ENCODE results near the gene TEX264. TPM values are rescaled to one million over a fixed set of nuclear protein-coding genes. Genes with fewer than 3 reads are reported as not detected.

Gene TEX264
- total RNA-seq, 2 donors from 2014 or later = 27.0 to 31.9 TPM

- Mint-ChIP-seq H3K4me1 (ENCODE audit: low read depth in 2 of 2) (peaks cover 7 to 22% of the 10 kb centered on the region in 2 donors), H3K36me3 (no peaks in the 10 kb centered on the region), H3K9me3 (no peaks in the 10 kb centered on the region), H3K4me3 (no peak overlapping the region), H3K27ac (no peak overlapping the region), H3K27me3 (no peaks in the 10 kb centered on the region)
- ATAC-seq = peak; percentile 90 to 94
- DNase-seq (ENCODE audit: low spot score) = peak; percentile 86
Observed at GRCh38 chr3:51718547-51719409, 47.7 kb downstream of the TEX264 start.

GRCh38 chr3:51719410-51720025 is 48.5 kb downstream of the TEX264 start:
- no peaks in the 10 kb centered on the region for H3K27me3 Mint-ChIP-seq
- DNase-seq (ENCODE audit: low spot score) = no peak
- H3K9me3 Mint-ChIP-seq = no peaks in the 10 kb centered on the region
- H3K4me3 Mint-ChIP-seq = no peak overlapping the region
- H3K27ac Mint-ChIP-seq = peak overlapping the region in 1 of 2 donors; percentile 87
- H3K36me3 Mint-ChIP-seq = no peaks in the 10 kb centered on the region
- H3K4me1 Mint-ChIP-seq (ENCODE audit: low read depth in 2 of 2) = peaks cover 7 to 19% of the 10 kb centered on the region in 2 donors
- no peak for ATAC-seq

GRCh38 chr3:51720292-51721061 is 49.4 kb downstream of the TEX264 start:
- Mint-ChIP-seq H3K4me3 (no peak overlapping the region), H3K9me3 (no peaks in the 10 kb centered on the region), H3K36me3 (no peaks in the 10 kb centered on the region), H3K27me3 (peaks cover 0 to 3% of the 10 kb centered on the region in 2 donors), H3K27ac (peak overlapping the region; percentile 0 to 87), H3K4me1 (ENCODE audit: low read depth in 2 of 2) (peaks cover 7 to 19% of the 10 kb centered on the region in 2 donors)
- DNase-seq (ENCODE audit: low spot score) (peak; percentile 35), ATAC-seq (no peak)

GRCh38 chr3:51721062-51721745 is 50.2 kb downstream of the TEX264 start:
- peak overlapping the region; percentile 0 to 87 for H3K27ac Mint-ChIP-seq
- no peak for ATAC-seq
- no peak overlapping the region for H3K4me3 Mint-ChIP-seq
- H3K4me1 Mint-ChIP-seq (ENCODE audit: low read depth in 2 of 2) = peaks cover 7 to 19% of the 10 kb centered on the region in 2 donors
- H3K36me3 Mint-ChIP-seq = no peaks in the 10 kb centered on the region
- H3K9me3 Mint-ChIP-seq = no peaks in the 10 kb centered on the region
- no peak for DNase-seq (ENCODE audit: low spot score)
- H3K27me3 Mint-ChIP-seq = peaks cover 0 to 3% of the 10 kb centered on the region in 2 donors

GRCh38 chr3:51722362-51722761 is 51.3 kb downstream of the TEX264 start:
- ATAC-seq (no peak), DNase-seq (ENCODE audit: low spot score) (peak; percentile 26)
- Mint-ChIP-seq H3K9me3 (no peaks in the 10 kb centered on the region), H3K27me3 (peaks cover 0 to 3% of the 10 kb centered on the region in 2 donors), H3K4me1 (ENCODE audit: low read depth in 2 of 2) (peaks cover 7 to 19% of the 10 kb centered on the region in 2 donors), H3K4me3 (no peak overlapping the region), H3K36me3 (no peaks in the 10 kb centered on the region), H3K27ac (no peak overlapping the region)

- no peak for DNase-seq (ENCODE audit: low spot score)
Observed at GRCh38 chr3:51727500-51727899, 56.4 kb downstream of the TEX264 start.

GRCh38 chr3:51729042-51729633 is 58.1 kb downstream of the TEX264 start:
- peaks cover 5 to 22% of the 10 kb centered on the region in 2 donors for H3K27me3 Mint-ChIP-seq
- DNase-seq (ENCODE audit: low spot score) (no peak), ATAC-seq (peak in 1 of 2 donors; percentile 13)
- no peaks in the 10 kb centered on the region for H3K36me3 Mint-ChIP-seq
- H3K9me3 Mint-ChIP-seq = no peaks in the 10 kb centered on the region
- H3K4me3 Mint-ChIP-seq = no peak overlapping the region
- H3K4me1 Mint-ChIP-seq (ENCODE audit: low read depth in 2 of 2) = peaks cover 7 to 16% of the 10 kb centered on the region in 2 donors
- H3K27ac Mint-ChIP-seq = no peak overlapping the region

More at GRCh38 chr3:51727500-51727899, 56.4 kb downstream of the TEX264 start:
- H3K27ac Mint-ChIP-seq = no peak overlapping the region
- no peaks in the 10 kb centered on the region for H3K9me3 Mint-ChIP-seq
- H3K4me1 Mint-ChIP-seq (ENCODE audit: low read depth in 2 of 2) = peaks cover 3 to 11% of the 10 kb centered on the region in 2 donors
- peaks cover 5 to 20% of the 10 kb centered on the region in 2 donors for H3K27me3 Mint-ChIP-seq
- peak in 1 of 2 donors; percentile 73 for ATAC-seq
- H3K36me3 Mint-ChIP-seq = no peaks in the 10 kb centered on the region
- peak overlapping the region; percentile 20 for H3K4me3 Mint-ChIP-seq

GRCh38 chr3:51733859-51734571 is 63.0 kb downstream of the TEX264 start:
- peak overlapping the region; percentile 62 to 82 for H3K27ac Mint-ChIP-seq
- H3K9me3 Mint-ChIP-seq = no peaks in the 10 kb centered on the region
- no peaks in the 10 kb centered on the region for H3K36me3 Mint-ChIP-seq
- H3K27me3 Mint-ChIP-seq = peaks cover 14 to 23% of the 10 kb centered on the region in 2 donors
- ATAC-seq = peak; percentile 46 to 50
- peak overlapping the region; percentile 38 for H3K4me3 Mint-ChIP-seq
- peaks cover 26 to 31% of the 10 kb centered on the region in 2 donors for H3K4me1 Mint-ChIP-seq (ENCODE audit: low read depth in 2 of 2)
- DNase-seq (ENCODE audit: low spot score) = no peak

GRCh38 chr3:51734572-51734907 is 63.5 kb downstream of the TEX264 start:
- peak overlapping the region; percentile 38 for H3K4me3 Mint-ChIP-seq
- H3K9me3 Mint-ChIP-seq = no peaks in the 10 kb centered on the region
- H3K27ac Mint-ChIP-seq = peak overlapping the region; percentile 62 to 82
- H3K4me1 Mint-ChIP-seq (ENCODE audit: low read depth in 2 of 2) = peaks cover 23 to 28% of the 10 kb centered on the region in 2 donors
- DNase-seq (ENCODE audit: low spot score) = no peak
- H3K27me3 Mint-ChIP-seq = peaks cover 14 to 23% of the 10 kb centered on the region in 2 donors
- H3K36me3 Mint-ChIP-seq = no peaks in the 10 kb centered on the region
- peak; percentile 89 to 92 for ATAC-seq

- peaks cover 14 to 21% of the 10 kb centered on the region in 2 donors for H3K27me3 Mint-ChIP-seq
- DNase-seq (ENCODE audit: low spot score) (no peak), ATAC-seq (peak; percentile 51 to 74)
- H3K36me3 Mint-ChIP-seq = no peaks in the 10 kb centered on the region
- peaks cover 23 to 28% of the 10 kb centered on the region in 2 donors for H3K4me1 Mint-ChIP-seq (ENCODE audit: low read depth in 2 of 2)
- no peaks in the 10 kb centered on the region for H3K9me3 Mint-ChIP-seq
- peak overlapping the region; percentile 38 for H3K4me3 Mint-ChIP-seq
- peak overlapping the region; percentile 62 to 82 for H3K27ac Mint-ChIP-seq
Observed at GRCh38 chr3:51735039-51735438, 64.0 kb downstream of the TEX264 start.

GRCh38 chr3:51735950-51736349 is 64.9 kb downstream of the TEX264 start:
- H3K4me1 Mint-ChIP-seq (ENCODE audit: low read depth in 2 of 2) = peaks cover 23 to 28% of the 10 kb centered on the region in 2 donors
- peak overlapping the region; percentile 47 for H3K4me3 Mint-ChIP-seq
- no peak for ATAC-seq
- peaks cover 14 to 18% of the 10 kb centered on the region in 2 donors for H3K27me3 Mint-ChIP-seq
- H3K36me3 Mint-ChIP-seq = no peaks in the 10 kb centered on the region
- H3K9me3 Mint-ChIP-seq = no peaks in the 10 kb centered on the region
- DNase-seq (ENCODE audit: low spot score) = no peak
- H3K27ac Mint-ChIP-seq = no peak overlapping the region

- no peaks in the 10 kb centered on the region for H3K36me3 Mint-ChIP-seq
- peak overlapping the region in 1 of 2 donors; percentile 0 for H3K27ac Mint-ChIP-seq
- DNase-seq (ENCODE audit: low spot score) = no peak
- peaks cover 14 to 15% of the 10 kb centered on the region in 2 donors for H3K27me3 Mint-ChIP-seq
- no peak overlapping the region for H3K4me3 Mint-ChIP-seq
- H3K9me3 Mint-ChIP-seq = no peaks in the 10 kb centered on the region
- peaks cover 25 to 28% of the 10 kb centered on the region in 2 donors for H3K4me1 Mint-ChIP-seq (ENCODE audit: low read depth in 2 of 2)
- ATAC-seq = no peak
Observed at GRCh38 chr3:51739110-51739509, 68.1 kb downstream of the TEX264 start.
